ENCODE results near the gene C1RL. TPM values are rescaled to one million over a fixed set of nuclear protein-coding genes. Genes with fewer than 3 reads are reported as not detected.

The C1RL gene
- total and polyA plus RNA-seq, 2 of the 4 experiments (the other 2 are of a cell fraction), result 9.1 to 12.3 TPM

- Histone ChIP-seq H2AK9ac (replicated peaks; ENCODE audit: low read depth, low read length, poor library complexity) (no peak overlapping the region), H3K14ac (replicated peaks; ENCODE audit: low read depth, low read length) (no peak overlapping the region), H3K9me3 (ENCODE audit: control insufficient read depth, insufficient read depth, low read length) (no peaks in the 10 kb centered on the region), H3K27me3 (ENCODE audit: control insufficient read depth, insufficient read depth, low read length) (no peaks in the 10 kb centered on the region), H3K4ac (ENCODE audit: low read depth, low read length) (no peak overlapping the region), H3K23ac (ENCODE audit: low read depth, low read length) (no peak overlapping the region), H3K4me3 (ENCODE audit: insufficient read depth, low read depth, low read length) (no peak overlapping the region), H3K36me3 (ENCODE audit: control insufficient read depth, insufficient read depth, low read length) (peaks cover 46% of the 10 kb centered on the region), H3K4me2 (ENCODE audit: low read depth, low read length) (no peak overlapping the region), H2BK5ac (ENCODE audit: low read depth, low read length, poor library complexity, severe bottlenecking) (no peak overlapping the region), H2BK20ac (ENCODE audit: low read depth, low read length) (no peak overlapping the region), H3K18ac (ENCODE audit: low read depth, low read length) (no peak overlapping the region), H3K79me1 (ENCODE audit: low read depth in 1 of 2, low read length in 2 of 2) (0 out of 4 replicates have a peak, but pooled peaks cover 0 to 6% of the 10 kb centered on the region in 2 experiments), H2AK5ac (ENCODE audit: low read depth, low read length) (no peak overlapping the region), H2AFZ (replicated peaks; ENCODE audit: low read length, poor library complexity) (no peak overlapping the region), H4K8ac (ENCODE audit: low read depth in 2 of 2, low read length in 2 of 2) (no peak overlapping the region), H4K91ac (ENCODE audit: insufficient read depth, low read depth, low read length) (no peak overlapping the region), H2BK120ac (ENCODE audit: low read depth, low read length) (no peak overlapping the region), H3K4me1 (ENCODE audit: control insufficient read depth, insufficient read depth, low read length) (peaks cover 2% of the 10 kb centered on the region; the same call in 1 of the 2 replicates), H2BK15ac (ENCODE audit: low read depth, low read length) (no peak overlapping the region), H3K9me1 (ENCODE audit: insufficient read depth, low read length) (peaks cover 6% of the 10 kb centered on the region; the same call in 1 of the 2 replicates), H3K27ac (ENCODE audit: insufficient read depth, low read length) (no peak overlapping the region), H3K9ac (ENCODE audit: low read depth, low read length) (no peak overlapping the region), H3K56ac (ENCODE audit: extremely low read depth, insufficient read depth, low read length) (no peak overlapping the region), H4K5ac (ENCODE audit: low read depth, low read length) (no peak overlapping the region), H4K20me1 (ENCODE audit: insufficient read depth, low read length) (no peaks in the 10 kb centered on the region)
- TF ChIP-seq FOS (IDR thresholded peaks at IDR 0.05; ENCODE audit: low read depth, low read length), result no peak
- no peak for TF ChIP-seq RFX5 (IDR thresholded peaks at IDR 0.05; ENCODE audit: low read depth, low read length)
- TF ChIP-seq CEBPB (IDR thresholded peaks at IDR 0.05; ENCODE audit: low read depth, low read length), result no peak
- TF ChIP-seq SMC3 (IDR thresholded peaks at IDR 0.05; ENCODE audit: low read depth, low read length), result no peak
- no peak for TF ChIP-seq MAZ (IDR thresholded peaks at IDR 0.05; ENCODE audit: borderline replicate concordance, low read depth, low read length)
- no peak for TF ChIP-seq RAD21 (IDR thresholded peaks at IDR 0.05; ENCODE audit: low read length)
- TF ChIP-seq USF2 (IDR thresholded peaks at IDR 0.05; ENCODE audit: low read depth, low read length), result no peak
- in situ Hi-C loops (cut with MboI; ENCODE audit: low sequenced_read_pairs) (no loop called here), dilution Hi-C loops (cut with HindIII; ENCODE audit: low sequenced_read_pairs, unreplicated experiment) (no loop called here), intact Hi-C loops (cut with micrococcal nuclease) (no loop called here)
- POLR2A ChIA-PET (ENCODE audit: unreplicated experiment), result no interaction called here
- CTCF ChIA-PET, result no interaction called here
- no peak for DNase-seq
- ATAC-seq (ENCODE audit: low read depth), result no peak
- WGBS, 2 experiments (ENCODE audit: extremely low coverage in 2 of 2, insufficient read length in 1 of 2), result 88% methylated on average over 9 of the region's 12 CpGs; no CpG with 5 or more reads in 1 of the 2 experiments
- BruUV-seq (replicated peaks), result no TSS peak
These were observed 25.6 kb upstream of the C1RL start for GRCh38 chr12:7134396-7135166.

Measured in IMR-90 (cell line).